Body of pancreas (tissue), 4 donors: ENCODE data around the gene CBR3. TPM values are rescaled to one million over a fixed set of nuclear protein-coding genes. Genes with fewer than 3 reads are reported as not detected.

Experiments used
- ATAC-seq: fragments of 150-250 bp; one replicate; pipeline ENCODE4 v1.9.1; 2016
- DNase-seq, 4 donors: peaks; one replicate each; pipeline ENCODE4 v3.0.0-alpha.2; 2019
- H3K27ac ChIP-seq, 4 donors: fragments of 200-600 bp; sonication (generic); 1 replicate in 3 of 4; 2 replicates in 1 of 4; pipeline versions ENCODE4 v1.5.1 to v1.6.1; 2016 to 2019; ENCODE audit warnings: mild to moderate bottlenecking in 1 of 4, mixed read lengths in 1 of 4, moderate library complexity in 1 of 4
- H3K27me3 ChIP-seq, 2 donors: fragments of 200-600 bp; sonication (generic); one replicate each; pipeline ENCODE4 v1.6.0; 2016; ENCODE audit warnings: mild to moderate bottlenecking in 1 of 2
- H3K36me3 ChIP-seq, 2 donors: fragments of 200-600 bp; sonication (generic); replicated peaks in 1 of 2; 2 replicates each; pipeline ENCODE4 v1.5.1; 2016; ENCODE audit warnings: low read depth in 2 of 2; ENCODE audit not compliant: insufficient read depth in 1 of 2
- H3K4me1 ChIP-seq: fragments of 200-600 bp; sonication (generic); one replicate; pipeline ENCODE4 v1.6.0; 2016
- H3K4me3 ChIP-seq, 2 donors: fragments of 200-600 bp; sonication (generic); 1 replicate in 1 of 2; 2 replicates in 1 of 2; pipeline ENCODE4 v1.5.1; 2016 to 2019
- H3K9me3 ChIP-seq, 3 donors: fragments of 200-600 bp; sonication (generic); 1 replicate in 2 of 3; 2 replicates in 1 of 3; pipeline ENCODE4 v1.5.1; 2016
- CTCF ChIP-seq, 7 experiments: fragments of 450-650 bp in 4 of 7; fragments of 200-600 bp in 3 of 7; sonication (generic) in 3 of 7; IDR thresholded peaks; one replicate each; pipeline ENCODE4 v1.5.1; 2016 to 2019; ENCODE audit warnings: antibody characterized with exemption in 7 of 7
- POLR2A ChIP-seq, 3 donors: fragments of 450-650 bp; IDR thresholded peaks; one replicate each; pipeline ENCODE4 v1.6.1; 2016; ENCODE audit warnings: antibody characterized with exemption in 3 of 3, mild to moderate bottlenecking in 2 of 3
- WGBS, 2 donors: methylation state at CpG; one replicate each; pipeline ENCODE4 v1.1.5; 2017; 5-methylcytosine and 5-hydroxymethylcytosine counted together
- intact Hi-C: fragments of 100-400 bp; cut with DNase I; formaldehyde crosslinking; loops from one replicate; pipeline ENCODE4 v1.15.1; 2023
- total RNA-seq, 2 donors: library from RNA; depleted of rRNA; stranded (reverse); fragments of >200 nt; gene quantifications; one replicate each; pipeline ENCODE4 v1.1.0, GENCODE V29; 2016

CBR3 gene
- 1 to 10 TPM in 1 of 2 donors, under 1 TPM in 1; 0.52 to 1.3 TPM for total RNA-seq

- H3K27ac ChIP-seq = peak within 1 kb of the TSS in 3 of 4 donors; percentile 31 to 76 (median 63)
- WGBS, 2 donors = 0% methylated on average over 1 to 48 of the region's 53 CpGs
- no peaks in the 10 kb centered on the region for H3K36me3 ChIP-seq
- DNase-seq = peak; percentile 33 to 52 (median 44)
- TF ChIP-seq POLR2A (IDR thresholded peaks at IDR 0.05) = peak in 1 of 3 donors; percentile 19
- TF ChIP-seq CTCF (IDR thresholded peaks at IDR 0.05) = no peak
- intact Hi-C loops = no loop called here
- peaks cover 23% of the 10 kb centered on the region for H3K4me1 ChIP-seq
- ATAC-seq = peak; percentile 49
- no peaks in the 10 kb centered on the region for H3K9me3 ChIP-seq
- peaks cover 0 to 3% of the 10 kb centered on the region in 2 donors for H3K27me3 ChIP-seq
- H3K4me3 ChIP-seq = peak within 1 kb of the TSS in 1 of 2 donors; percentile 34
Measured at GRCh38 chr21:36134803-36135390, at the start of gene CBR3. CBR3 (plus strand) TSS chr21:36135079; CDS start chr21:36135193, 114 bp downstream.

GRCh38 chr21:36087362-36088138 is 47.3 kb upstream of the CBR3 start:
- H3K4me3 ChIP-seq = no peak overlapping the region
- H3K4me1 ChIP-seq = no peaks in the 10 kb centered on the region
- H3K9me3 ChIP-seq = no peaks in the 10 kb centered on the region
- no peak for TF ChIP-seq POLR2A (IDR thresholded peaks at IDR 0.05)
- TF ChIP-seq CTCF (IDR thresholded peaks at IDR 0.05) = no peak
- DNase-seq (no peak), ATAC-seq (no peak)
- H3K27ac ChIP-seq = no peak overlapping the region
- H3K27me3 ChIP-seq = no peaks in the 10 kb centered on the region
- no peaks in the 10 kb centered on the region for H3K36me3 ChIP-seq
- WGBS, 2 donors = 63 to 68% methylated on average over 6 of the region's 6 CpGs
- intact Hi-C loops = no loop called here

- WGBS, 2 donors = 84 to 89% methylated on average over 3 of the region's 3 CpGs
- TF ChIP-seq CTCF (IDR thresholded peaks at IDR 0.05) (no peak), POLR2A (IDR thresholded peaks at IDR 0.05) (no peak)
- DNase-seq = no peak
Measured at GRCh38 chr21:36089946-36090345, 44.9 kb upstream of the CBR3 start.

GRCh38 chr21:36092681-36093080 is 42.2 kb upstream of the CBR3 start:
- ATAC-seq (no peak), DNase-seq (no peak)
- no peak for TF ChIP-seq CTCF (IDR thresholded peaks at IDR 0.05)
- no peak for TF ChIP-seq POLR2A (IDR thresholded peaks at IDR 0.05)
- Histone ChIP-seq H3K4me3 (no peak overlapping the region), H3K27me3 (no peaks in the 10 kb centered on the region), H3K9me3 (peaks cover 0 to 4% (median 0%) of the 10 kb centered on the region in 3 donors), H3K27ac (no peak overlapping the region), H3K4me1 (no peaks in the 10 kb centered on the region), H3K36me3 (no peaks in the 10 kb centered on the region)
- intact Hi-C loops = no loop called here

More at GRCh38 chr21:36089946-36090345, 44.9 kb upstream of the CBR3 start:
- Histone ChIP-seq H3K4me3 (no peak overlapping the region), H3K4me1 (no peaks in the 10 kb centered on the region), H3K36me3 (no peaks in the 10 kb centered on the region), H3K27ac (no peak overlapping the region), H3K9me3 (peaks cover 0 to 4% (median 0%) of the 10 kb centered on the region in 3 donors), H3K27me3 (no peaks in the 10 kb centered on the region)
- ATAC-seq = no peak
- intact Hi-C loops = no loop called here
